H1 (cell line): ENCODE results near the gene PPID. TPM values are rescaled to one million over a fixed set of nuclear protein-coding genes. Genes with fewer than 3 reads are reported as not detected.

Source experiments
- CTCF ChIA-PET: fragments of 300-600 bp; sonication (Branson Sonifier 250); formaldehyde crosslinking; loops from one replicate; lab custom pipeline; 2021; ENCODE audit not compliant: partially characterized antibody; lab: Charles Lee
- POLR2A ChIA-PET: fragments of 300-600 bp; sonication (Branson Sonifier 250); formaldehyde crosslinking; loops from one replicate; lab custom pipeline; 2021; ENCODE audit warnings: inconsistent platforms; ENCODE audit not compliant: partially characterized antibody; lab: Charles Lee
- DNase-seq, 2 experiments: peaks; one replicate each; pipeline versions ENCODE4 v3.0.0 to v3.0.0-alpha.2; 2010 to 2022; ENCODE audit warnings: low spot score in 2 of 2, low read depth in 1 of 2, mixed read lengths in 1 of 2
- FAIRE-seq: peaks from 2 replicates; lab custom pipeline; 2011; peaks lifted over from hg19 to GRCh38; lab: Jason Lieb, UNC
- H2AFZ ChIP-seq: 2 replicates; pipeline ENCODE4 v1.8.1; 2012; ENCODE audit warnings: low read length, inconsistent platforms
- H2AK5ac ChIP-seq: 2 replicates; pipeline ENCODE4 v1.6.1; 2013; ENCODE audit warnings: low read depth, low read length
- H2BK120ac ChIP-seq: replicated peaks from 2 replicates; pipeline ENCODE3; 2013; ENCODE audit warnings: low read depth, low read length, inconsistent platforms
- H2BK12ac ChIP-seq: 2 replicates; pipeline ENCODE4 v1.6.1; 2013; ENCODE audit warnings: low read depth, low read length
- H2BK15ac ChIP-seq: 2 replicates; pipeline ENCODE4 v1.6.1; 2013; ENCODE audit warnings: low read length
- H2BK20ac ChIP-seq: 2 replicates; pipeline ENCODE4 v1.6.1; 2013; ENCODE audit warnings: low read length
- H2BK5ac ChIP-seq: 2 replicates; pipeline ENCODE4 v1.6.1; 2013; ENCODE audit warnings: low read depth, low read length
- H3K14ac ChIP-seq: 2 replicates; pipeline ENCODE4 v1.6.1; 2013; ENCODE audit warnings: inconsistent platforms; ENCODE audit not compliant: insufficient read length
- H3K18ac ChIP-seq: 2 replicates; pipeline ENCODE4 v1.6.1; 2013; ENCODE audit warnings: low read length; ENCODE audit errors: extremely low read depth
- H3K23ac ChIP-seq: 2 replicates; pipeline ENCODE4 v1.6.1; 2013; ENCODE audit warnings: inconsistent platforms; ENCODE audit not compliant: insufficient read length
- H3K23me2 ChIP-seq: 2 replicates; pipeline ENCODE4 v1.6.1; 2013; ENCODE audit warnings: low read depth, low read length
- H3K27ac ChIP-seq: 2 replicates; pipeline ENCODE4 v1.6.1; 2011; ENCODE audit warnings: low read depth, low read length, inconsistent platforms
- H3K27me3 ChIP-seq, 4 experiments: replicated peaks in 1 of 4; 1 replicate in 1 of 4; 2 replicates in 3 of 4; pipeline versions ENCODE4 v1.6.1 to v1.8.1; 2011 to 2013; ENCODE audit warnings: low read length in 3 of 4, mild to moderate bottlenecking in 3 of 4, inconsistent platforms in 2 of 4, mixed read lengths in 2 of 4, moderate library complexity in 1 of 4; ENCODE audit not compliant: control insufficient read depth in 3 of 4, insufficient read depth in 3 of 4; ENCODE audit errors: extremely low read depth in 1 of 4
- H3K36me3 ChIP-seq, 4 experiments: 2 replicates each; pipeline versions ENCODE4 v1.6.1 to v1.8.1; 2011 to 2013; ENCODE audit warnings: mild to moderate bottlenecking in 4 of 4, low read length in 3 of 4, moderate library complexity in 2 of 4, control low read depth in 1 of 4, inconsistent platforms in 1 of 4; ENCODE audit not compliant: insufficient read depth in 4 of 4, control insufficient read depth in 2 of 4
- H3K4ac ChIP-seq: replicated peaks from 2 replicates; pipeline ENCODE3; 2013; ENCODE audit warnings: low read length, low read depth, mixed read lengths, inconsistent platforms; ENCODE audit not compliant: insufficient read length
- H3K4me1 ChIP-seq, 4 experiments: replicated peaks in 1 of 4; 1 replicate in 1 of 4; 2 replicates in 3 of 4; pipeline versions ENCODE4 v1.6.1 to v1.8.1; 2011 to 2013; ENCODE audit warnings: low read length in 3 of 4, inconsistent platforms in 2 of 4, mixed read lengths in 1 of 4; ENCODE audit not compliant: insufficient read depth in 4 of 4, control insufficient read depth in 3 of 4
- H3K4me2 ChIP-seq, 2 experiments: 2 replicates each; pipeline versions ENCODE4 v1.6.1 to v1.8.1; 2011 to 2013; ENCODE audit warnings: low read depth in 2 of 2, low read length in 2 of 2, control low read depth in 1 of 2, inconsistent platforms in 1 of 2, mild to moderate bottlenecking in 1 of 2; ENCODE audit not compliant: insufficient read depth in 1 of 2
- H3K4me3 ChIP-seq, 4 experiments: fragments of 200-600, 300-600 bp in 1 of 4; sonication (generic), shearing (Covaris generic), sonication (Bioruptor Twin) in 1 of 4; 2 replicates each; pipeline versions ENCODE4 v1.5.1 to v1.8.1; 2011 to 2016; ENCODE audit warnings: low read length in 4 of 4, low read depth in 3 of 4, control low read depth in 2 of 4, inconsistent platforms in 2 of 4, mild to moderate bottlenecking in 2 of 4, mixed read lengths in 1 of 4, moderate library complexity in 1 of 4; ENCODE audit not compliant: insufficient read depth in 2 of 4; ENCODE audit errors: extremely low read depth in 1 of 4
- H3K56ac ChIP-seq: replicated peaks from 2 replicates; pipeline ENCODE3; 2013; ENCODE audit warnings: low read depth, mild to moderate bottlenecking, mixed read lengths, low read length, inconsistent platforms; ENCODE audit not compliant: insufficient read length
- H3K79me1 ChIP-seq: 2 replicates; pipeline ENCODE4 v1.6.1; 2013; ENCODE audit warnings: low read depth, low read length, control low read depth
- H3K79me2 ChIP-seq, 2 experiments: 2 replicates each; pipeline versions ENCODE4 v1.6.1 to v1.8.1; 2012 to 2013; ENCODE audit warnings: low read length in 2 of 2, mild to moderate bottlenecking in 2 of 2, inconsistent platforms in 1 of 2; ENCODE audit not compliant: insufficient read depth in 2 of 2, control insufficient read depth in 1 of 2
- H3K9ac ChIP-seq, 4 experiments: replicated peaks in 1 of 4; 1 replicate in 1 of 4; 2 replicates in 3 of 4; pipeline versions ENCODE4 v1.6.1 to v1.8.1; 2011 to 2013; ENCODE audit warnings: low read depth in 3 of 4, low read length in 3 of 4, control low read depth in 2 of 4, mild to moderate bottlenecking in 2 of 4, moderate library complexity in 2 of 4, inconsistent platforms in 1 of 4; ENCODE audit errors: extremely low read depth in 1 of 4
- H3K9me3 ChIP-seq, 2 experiments: 2 replicates each; pipeline versions ENCODE4 v1.6.1 to v1.8.1; 2012 to 2013; ENCODE audit warnings: mild to moderate bottlenecking in 2 of 2, moderate library complexity in 2 of 2, control low read depth in 1 of 2, inconsistent platforms in 1 of 2, low read depth in 1 of 2, low read length in 1 of 2, mixed read lengths in 1 of 2; ENCODE audit not compliant: insufficient read depth in 2 of 2
- H4K20me1 ChIP-seq, 2 experiments: replicated peaks in 1 of 2; 2 replicates each; pipeline versions ENCODE3 to v1.8.1; 2011 to 2013; ENCODE audit warnings: inconsistent platforms in 2 of 2, low read length in 2 of 2, mild to moderate bottlenecking in 1 of 2; ENCODE audit not compliant: insufficient read depth in 2 of 2, control insufficient read depth in 1 of 2
- H4K5ac ChIP-seq: 2 replicates; pipeline ENCODE4 v1.6.1; 2013; ENCODE audit warnings: low read length, low read depth, mixed read lengths, inconsistent platforms; ENCODE audit not compliant: insufficient read length
- H4K8ac ChIP-seq: 2 replicates; pipeline ENCODE4 v1.8.0; 2013; ENCODE audit warnings: mild to moderate bottlenecking, moderate library complexity, low read length, inconsistent platforms; ENCODE audit not compliant: insufficient read depth; ENCODE audit errors: extremely low read depth
- H4K91ac ChIP-seq: replicated peaks from 2 replicates; pipeline ENCODE3; 2013; ENCODE audit warnings: low read length, mixed read lengths, inconsistent platforms; ENCODE audit not compliant: insufficient read length
- ASH2L ChIP-seq: fragments of 200-600, 300-600 bp; sonication (generic); IDR thresholded peaks from one replicate; pipeline ENCODE4 v1.7.1; 2017; ENCODE audit warnings: low read length
- BCL11A ChIP-seq, 2 experiments: IDR thresholded peaks; one replicate each; pipeline ENCODE4 v1.6.1; 2011; ENCODE audit warnings: low read depth in 2 of 2, low read length in 2 of 2, mild to moderate bottlenecking in 2 of 2
- FOSL1 ChIP-seq: IDR thresholded peaks from 2 replicates; pipeline ENCODE4 v1.6.1; 2011; ENCODE audit warnings: mild to moderate bottlenecking, low read depth, low read length, moderate library complexity; ENCODE audit not compliant: insufficient read depth
- KDM1A ChIP-seq: fragments of 200-600, 300-600 bp; sonication (generic); IDR thresholded peaks from 2 replicates; pipeline ENCODE4 v1.7.1; 2016; ENCODE audit warnings: mild to moderate bottlenecking, low read length, borderline replicate concordance
- KDM5A ChIP-seq: fragments of 200-600 bp; IDR thresholded peaks from 2 replicates; pipeline ENCODE4 v1.7.1; 2012; ENCODE audit warnings: mild to moderate bottlenecking, low read length, inconsistent platforms, mixed read lengths
- MAX ChIP-seq: IDR thresholded peaks from 2 replicates; pipeline ENCODE4 v1.6.1; 2012; ENCODE audit warnings: inconsistent platforms
- RAD21 ChIP-seq, 2 experiments: IDR thresholded peaks in 1 of 2; conservative IDR thresholded peaks in 1 of 2; 2 replicates each; pipeline ENCODE4 v1.6.1; 2011; ENCODE audit warnings: low read depth in 2 of 2, low read length in 2 of 2, improper control_type of control experiment in 1 of 2, inconsistent platforms in 1 of 2, mild to moderate bottlenecking in 1 of 2, moderate library complexity in 1 of 2
- RNF2 ChIP-seq: fragments of 200-900, 300-1000 bp; sonication (generic); IDR thresholded peaks from 2 replicates; pipeline ENCODE4 v1.7.1; 2016; ENCODE audit warnings: borderline replicate concordance, low read depth, mild to moderate bottlenecking, antibody characterized with exemption, low read length; ENCODE audit not compliant: poor library complexity, severe bottlenecking; ENCODE audit errors: missing control alignments
- SP2 ChIP-seq: IDR thresholded peaks from 2 replicates; pipeline ENCODE4 v1.6.1; 2012; ENCODE audit warnings: mild to moderate bottlenecking, low read length, inconsistent platforms
- SRF ChIP-seq: IDR thresholded peaks from 2 replicates; pipeline ENCODE4 v1.6.1; 2011; ENCODE audit warnings: mild to moderate bottlenecking, low read depth, low read length, moderate library complexity
- TAF1 ChIP-seq: IDR thresholded peaks from 2 replicates; pipeline ENCODE4 v1.6.1; 2011; ENCODE audit warnings: mild to moderate bottlenecking, low read depth, low read length
- TCF12 ChIP-seq: IDR thresholded peaks from 2 replicates; pipeline ENCODE4 v1.6.1; 2011; ENCODE audit warnings: low read depth, mild to moderate bottlenecking, low read length
- USF2 ChIP-seq: IDR thresholded peaks from 2 replicates; pipeline ENCODE4 v1.6.1; 2011; ENCODE audit warnings: low read length, improper control_type of control experiment
- WGBS, 2 experiments: shearing (Covaris generic) in 1 of 2; methylation state at CpG; one replicate each; pipeline versions ENCODE4 v1.1.6 to v1.1.7; 2013 to 2015; ENCODE audit warnings: low lambda C conversion rate in 2 of 2, mixed read lengths in 2 of 2, inconsistent platforms in 1 of 2, low coverage in 1 of 2, missing lambda C conversion rate in 1 of 2; ENCODE audit not compliant: insufficient replicate concordance in 2 of 2, insufficient coverage in 1 of 2, insufficient read length in 1 of 2; ENCODE audit errors: extremely low coverage in 1 of 2, missing lambda C conversion rate in 1 of 2; 5-methylcytosine and 5-hydroxymethylcytosine counted together
- polyA plus RNA-seq, 7 experiments: library from polyadenylated mRNA; depleted of rRNA in 3 of 7; stranded (reverse) in 5 of 7; unstranded in 2 of 7; fragments of >200 nt in 5 of 7; fragments of 200-250 nt in 2 of 7; gene quantifications; 1 replicate in 5 of 7; 2 replicates in 1 of 7; 4 replicates in 1 of 7; pipeline versions ENCODE4 v1.2.1 to v1.2.3, GENCODE V29; 2011 to 2013; ENCODE audit warnings: missing spikeins in 2 of 7, mixed read lengths in 2 of 7
- total RNA-seq: library from RNA; stranded (reverse); fragmentation: NEBNext Ultra II Directional; extraction: Animal tissue kit (Norgen Biotek cat#: 25700); gene quantifications from 2 replicates; pipeline ENCODE4 v1.2.1, GENCODE V29; 2021

PPID gene
- total and polyA plus RNA-seq, 2 of the 8 experiments (the other 6 are each of a cell fraction or from before 2014, with no cell fraction given), result 20.2 to 53.2 TPM

- Histone ChIP-seq H3K27ac (no peak overlapping the region), H3K18ac (no peak overlapping the region), H3K9me3 (peaks cover 0 to 7% of the 10 kb centered on the region in 2 experiments; a peak in 2 of 4 replicates), H3K4ac (no peak overlapping the region), H4K91ac (no peak overlapping the region), H4K20me1 (no peaks in the 10 kb centered on the region), H4K5ac (no peak overlapping the region), H2BK120ac (no peak overlapping the region), H4K8ac (no peak overlapping the region), H2AK5ac (no peak overlapping the region), H3K4me1 (no peaks in the 10 kb centered on the region), H2BK5ac (no peak overlapping the region), H3K23ac (no peak overlapping the region), H3K4me2 (no peak overlapping the region), H3K36me3 (no peaks in the 10 kb centered on the region), H3K79me1 (no peaks in the 10 kb centered on the region), H2BK12ac (no peak overlapping the region), H3K23me2 (no peaks in the 10 kb centered on the region), H2AFZ (no peak overlapping the region), H2BK20ac (no peak overlapping the region), H2BK15ac (no peak overlapping the region), H3K4me3 (no peak overlapping the region), H3K9ac (no peak overlapping the region), H3K14ac (no peak overlapping the region), H3K27me3 (no peaks in the 10 kb centered on the region), H3K56ac (no peak overlapping the region), H3K79me2 (no peaks in the 10 kb centered on the region)
- POLR2A ChIA-PET, result no interaction called here
- CTCF ChIA-PET, result no interaction called here
- 87% methylated on average over 4 of the region's 4 CpGs; no CpG with 5 or more reads in 1 of the 2 experiments for WGBS, 2 experiments
- FAIRE-seq (no peak), DNase-seq (no peak)
- TF ChIP-seq USF2, result no peak
- no peak for TF ChIP-seq BCL11A (IDR thresholded peaks at IDR 0.05; ENCODE audit: low read depth in 2 of 2, low read length in 2 of 2)
- no peak for TF ChIP-seq TCF12
- no peak for TF ChIP-seq FOSL1
- TF ChIP-seq RNF2, result no peak
- no peak for TF ChIP-seq ASH2L
- no peak for TF ChIP-seq KDM1A
- no peak for TF ChIP-seq TAF1
- no peak for TF ChIP-seq SP2
- TF ChIP-seq MAX, result no peak
- TF ChIP-seq RAD21 (IDR thresholded peaks at IDR 0.05 in 1 of 2, conservative IDR thresholded peaks at IDR 0.05 in 1 of 2; ENCODE audit: low read depth in 2 of 2, low read length in 2 of 2), result no peak
- no peak for TF ChIP-seq SRF
- no peak for TF ChIP-seq KDM5A
Measured at GRCh38 chr4:158760866-158761265, 37.7 kb upstream of the PPID start.
